Endodermal cell (in vitro differentiated cells): ENCODE data around the gene LPP. TPM values are rescaled to one million over a fixed set of nuclear protein-coding genes. Genes with fewer than 3 reads are reported as not detected.

Experiments used
- DNase-seq: peaks from one replicate; pipeline ENCODE4 v3.0.0-alpha.2; 2017
- H3K27ac ChIP-seq: 2 replicates; pipeline ENCODE4 v1.5.1; 2013; ENCODE audit warnings: mild to moderate bottlenecking, low read depth, low read length, moderate library complexity
- H3K27me3 ChIP-seq: 2 replicates; pipeline ENCODE4 v1.6.1; 2013; ENCODE audit warnings: mild to moderate bottlenecking, low read length, moderate library complexity; ENCODE audit not compliant: insufficient read depth, control insufficient read depth, poor library complexity, severe bottlenecking
- H3K36me3 ChIP-seq: 2 replicates; pipeline ENCODE4 v1.7.0; 2013; ENCODE audit warnings: mild to moderate bottlenecking, low read length, moderate library complexity; ENCODE audit not compliant: control insufficient read depth, insufficient read depth
- H3K4me1 ChIP-seq: one replicate; pipeline ENCODE4 v1.7.0; 2013; ENCODE audit warnings: low read length; ENCODE audit not compliant: control insufficient read depth, insufficient read depth
- H3K4me3 ChIP-seq: 2 replicates; pipeline ENCODE4 v1.5.1; 2013; ENCODE audit warnings: mild to moderate bottlenecking, low read length, moderate library complexity
- H3K9ac ChIP-seq: 2 replicates; pipeline ENCODE4 v1.6.1; 2013; ENCODE audit warnings: mild to moderate bottlenecking, low read length, moderate library complexity; ENCODE audit not compliant: poor library complexity, severe bottlenecking; ENCODE audit errors: extremely low read depth
- H3K9me3 ChIP-seq: 2 replicates; pipeline ENCODE4 v1.6.1; 2013; ENCODE audit warnings: mild to moderate bottlenecking, low read length, moderate library complexity; ENCODE audit not compliant: control insufficient read depth
- H3K27ac Mint-ChIP-seq: 2 replicates; pipeline ENCODE4 v1.8.0; 2020; ENCODE audit warnings: mixed read lengths
- H3K27me3 Mint-ChIP-seq: 2 replicates; pipeline ENCODE4 v1.8.0; 2021; ENCODE audit warnings: mild to moderate bottlenecking, mixed read lengths; ENCODE audit not compliant: insufficient read depth
- H3K36me3 Mint-ChIP-seq: 2 replicates; pipeline ENCODE4 v1.8.0; 2020; ENCODE audit warnings: low read depth, mixed read lengths
- H3K4me1 Mint-ChIP-seq: 2 replicates; pipeline ENCODE4 v1.8.0; 2020; ENCODE audit warnings: mixed read lengths
- H3K4me3 Mint-ChIP-seq: 2 replicates; pipeline ENCODE4 v1.8.0; 2020; ENCODE audit warnings: mild to moderate bottlenecking, moderate library complexity, mixed read lengths
- H3K9me3 Mint-ChIP-seq: 2 replicates; pipeline ENCODE4 v1.8.0; 2020; ENCODE audit warnings: mild to moderate bottlenecking, mixed read lengths
- CTCF ChIP-seq: fragments of 200-600 bp; sonication (generic); conservative IDR thresholded peaks from 2 replicates; pipeline ENCODE4 v1.5.0; 2021; ENCODE audit warnings: antibody characterized with exemption, mild to moderate bottlenecking
- whole genome bisulfite sequencing, 2 experiments: methylation state at CpG; one replicate each; pipeline versions ENCODE4 v1.1.5 to v1.1.7; 2013; ENCODE audit warnings: missing lambda C conversion rate in 2 of 2, mixed read lengths in 1 of 2; ENCODE audit not compliant: insufficient coverage in 1 of 2, insufficient read length in 1 of 2; 5-methylcytosine and 5-hydroxymethylcytosine counted together
- total RNA-seq, 2 donors: library from RNA; stranded (reverse); fragmentation: NEBNext Ultra II Directional in 1 of 2; extraction: Animal tissue kit (Norgen Biotek cat#: 25700) in 1 of 2; gene quantifications; 2 replicates in 1 of 2; 3 replicates in 1 of 2; pipeline ENCODE4 v1.2.1, GENCODE V29; 2021

The LPP gene
- total RNA-seq, 2 donors from 2014 or later, result 78.0 to 105 TPM

- DNase-seq, result no peak
- no peak overlapping the region for H3K27ac Mint-ChIP-seq
- H3K27me3 ChIP-seq, result no peaks in the 10 kb centered on the region
- H3K9me3 ChIP-seq, result no peaks in the 10 kb centered on the region
- no peak overlapping the region for H3K4me3 ChIP-seq
- H3K27me3 Mint-ChIP-seq, result no peaks in the 10 kb centered on the region
- H3K4me1 Mint-ChIP-seq, result peaks cover 3% of the 10 kb centered on the region
- H3K9me3 Mint-ChIP-seq, result no peaks in the 10 kb centered on the region
- H3K4me3 Mint-ChIP-seq, result no peak overlapping the region
- H3K27ac ChIP-seq, result no peak overlapping the region
- TF ChIP-seq CTCF, result no peak
- H3K9ac ChIP-seq, result no peak overlapping the region
- peaks cover 50% of the 10 kb centered on the region for H3K36me3 ChIP-seq
- H3K4me1 ChIP-seq, result no peaks in the 10 kb centered on the region
- 0 to 41% methylated on average over 1 to 3 of the region's 3 CpGs for WGBS, 2 experiments
- H3K36me3 Mint-ChIP-seq, result peaks cover 17% of the 10 kb centered on the region
Observed at GRCh38 chr3:188524052-188524451, 370.1 kb downstream of the LPP start.

GRCh38 chr3:188526057-188526456, 372.1 kb downstream of the LPP start:
- Histone ChIP-seq H3K4me1 (no peaks in the 10 kb centered on the region), H3K9me3 (no peaks in the 10 kb centered on the region), H3K27ac (no peak overlapping the region), H3K36me3 (peaks cover 58% of the 10 kb centered on the region), H3K4me3 (no peak overlapping the region), H3K27me3 (no peaks in the 10 kb centered on the region), H3K9ac (no peak overlapping the region)
- no peak for DNase-seq
- Mint-ChIP-seq H3K9me3 (no peaks in the 10 kb centered on the region), H3K36me3 (peaks cover 17% of the 10 kb centered on the region), H3K27ac (no peak overlapping the region), H3K4me3 (no peak overlapping the region), H3K27me3 (no peaks in the 10 kb centered on the region), H3K4me1 (no peaks in the 10 kb centered on the region)
- 92 to 93% methylated on average over 4 to 5 of the region's 5 CpGs for WGBS, 2 experiments
- no peak for TF ChIP-seq CTCF

GRCh38 chr3:188527389-188527788, 373.4 kb downstream of the LPP start:
- Mint-ChIP-seq H3K4me1 (no peaks in the 10 kb centered on the region), H3K36me3 (peaks cover 17% of the 10 kb centered on the region), H3K27me3 (no peaks in the 10 kb centered on the region), H3K27ac (no peak overlapping the region), H3K4me3 (no peak overlapping the region), H3K9me3 (no peaks in the 10 kb centered on the region)
- no peaks in the 10 kb centered on the region for H3K4me1 ChIP-seq
- H3K36me3 ChIP-seq, result peaks cover 58% of the 10 kb centered on the region
- no peak overlapping the region for H3K4me3 ChIP-seq
- H3K9ac ChIP-seq, result no peak overlapping the region
- no peak overlapping the region for H3K27ac ChIP-seq
- no peaks in the 10 kb centered on the region for H3K27me3 ChIP-seq
- no peak for TF ChIP-seq CTCF
- H3K9me3 ChIP-seq, result no peaks in the 10 kb centered on the region
- no peak for DNase-seq
- 98% methylated on average over 2 of the region's 2 CpGs; no CpG with 5 or more reads in 1 of the 2 experiments for WGBS, 2 experiments
